ENCODE data around the gene FNDC5.

- TF ChIP-seq EZH2phosphoT487 (IDR thresholded peaks at IDR 0.05) (no peak), CTCF (IDR thresholded peaks at IDR 0.05) (no peak), EZH2 (IDR thresholded peaks at IDR 0.05) (no peak)
These were observed 7.5 kb upstream of the FNDC5 start for GRCh38 chr1:32878183-32878582.
